GM19351 (cell line): ENCODE results near the gene IFITM1.
"Not testable (repeated sequence)": the region's sequence is repeated elsewhere in the genome, so short reads cannot be mapped to it uniquely, and the experiment has no call there.

Source experiments
- ATAC-seq: cut with Tn5 transposase; IDR thresholded peaks from one replicate; pipeline ENCODE4 v1.9.1; 2021; ENCODE audit warnings: mild to moderate bottlenecking, moderate library complexity; ENCODE audit not compliant: unreplicated experiment

The IFITM1 gene

DNA sequence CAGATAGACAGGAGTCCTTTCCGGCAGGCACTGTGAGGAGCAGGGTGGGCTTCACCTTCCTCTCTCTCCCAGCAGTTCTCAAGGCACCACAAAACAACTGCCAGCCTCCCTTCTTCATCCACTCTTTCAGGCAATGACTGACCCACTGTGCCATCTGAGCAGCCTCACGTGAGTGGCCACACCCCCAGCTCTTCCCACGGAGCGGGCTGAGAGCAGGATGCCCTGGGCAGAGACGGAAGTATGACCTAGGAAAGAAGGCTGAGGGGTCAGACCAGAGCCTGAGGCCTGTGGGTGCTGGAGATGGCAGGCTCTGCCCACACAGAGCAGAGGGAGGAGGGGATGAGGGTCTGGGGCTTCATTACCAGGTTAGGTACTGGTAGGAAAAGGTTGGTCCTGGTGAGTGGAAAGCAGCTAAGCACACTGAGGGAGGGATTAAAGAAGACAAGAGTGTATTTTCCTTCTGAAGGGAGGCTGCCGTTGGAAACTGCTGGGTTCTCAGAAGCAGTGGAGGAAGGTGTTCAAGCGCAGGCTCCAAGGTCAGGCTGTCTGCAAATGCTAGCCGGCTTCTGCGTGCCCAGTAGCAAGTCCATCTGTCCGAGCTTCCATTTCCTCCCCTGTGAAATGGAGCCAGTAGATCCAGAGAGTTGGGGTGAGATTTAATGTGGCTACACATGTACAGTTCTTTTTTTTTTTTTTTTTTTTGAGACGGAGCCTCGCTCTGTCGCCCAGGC lies 31.0 kb upstream of the IFITM1 start:
- no peak for ATAC-seq

DNA sequence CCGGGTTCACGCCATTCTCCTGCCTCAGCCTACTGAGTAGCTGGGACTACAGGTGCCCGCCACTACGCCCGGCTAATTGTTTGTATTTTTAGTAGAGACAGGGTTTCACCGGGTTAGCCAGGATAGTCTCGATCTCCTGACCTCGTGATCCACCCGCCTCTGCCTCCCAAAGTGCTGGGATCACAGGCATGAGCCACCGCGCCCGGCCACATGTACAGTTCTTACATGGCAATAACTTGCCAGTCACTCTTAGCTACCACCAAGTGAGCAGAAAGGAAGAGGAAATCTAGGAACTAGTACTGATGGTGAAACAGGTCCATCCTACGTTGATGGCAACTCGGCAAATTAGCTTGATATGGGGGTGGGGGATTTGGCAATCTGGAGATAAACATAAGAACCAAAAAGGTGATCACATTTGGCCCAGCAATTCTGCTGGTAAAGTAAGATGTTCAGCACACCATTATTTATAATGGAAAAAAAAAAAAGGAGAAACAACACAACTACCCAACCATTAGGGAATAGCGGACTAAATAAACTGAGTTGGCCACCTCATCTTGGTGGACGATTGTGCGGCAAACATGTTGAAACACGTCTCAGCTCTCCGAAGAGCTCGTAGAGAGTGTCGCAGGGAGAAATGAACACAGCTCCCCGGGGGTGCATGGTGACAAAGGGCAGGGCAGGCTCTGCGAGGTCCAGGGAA lies 30.3 kb upstream of the IFITM1 start:
- ATAC-seq, result no peak

DNA sequence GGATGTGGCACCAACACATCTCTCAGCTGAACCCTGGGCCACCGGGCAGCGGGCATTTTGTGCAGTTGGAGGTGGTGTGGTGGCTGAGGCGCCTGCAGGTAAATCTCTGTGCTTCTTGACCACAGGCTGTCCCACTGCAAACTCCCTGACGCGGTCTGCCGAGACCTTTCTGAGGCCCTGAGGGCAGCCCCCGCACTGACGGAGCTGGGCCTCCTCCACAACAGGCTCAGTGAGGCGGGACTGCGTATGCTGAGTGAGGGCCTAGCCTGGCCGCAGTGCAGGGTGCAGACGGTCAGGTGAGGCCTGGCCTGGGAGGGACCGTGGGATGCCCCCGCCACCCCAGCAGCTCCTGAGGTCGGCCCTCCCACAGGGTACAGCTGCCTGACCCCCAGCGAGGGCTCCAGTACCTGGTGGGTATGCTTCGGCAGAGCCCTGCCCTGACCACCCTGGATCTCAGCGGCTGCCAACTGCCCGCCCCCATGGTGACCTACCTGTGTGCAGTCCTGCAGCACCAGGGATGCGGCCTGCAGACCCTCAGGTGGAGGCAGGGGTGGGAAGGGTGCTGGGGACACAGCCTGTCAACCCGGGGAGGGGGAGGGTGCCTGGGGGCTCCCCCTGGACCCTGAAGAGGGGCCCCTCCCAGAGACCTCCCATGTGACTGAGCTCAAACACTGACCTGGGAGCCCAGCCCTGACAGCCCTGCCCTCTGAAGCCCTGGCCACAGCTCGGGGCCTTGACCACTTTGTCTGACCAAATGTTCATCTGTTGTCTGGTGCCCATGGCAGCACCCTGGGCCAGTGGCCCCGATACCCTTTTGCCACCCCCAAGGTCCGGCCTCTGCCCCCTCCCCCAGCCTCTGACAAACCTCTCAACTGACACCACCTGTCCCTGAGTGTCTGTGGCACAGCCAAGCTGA lies 29.5 kb upstream of the IFITM1 start:
- ATAC-seq, result no peak

DNA sequence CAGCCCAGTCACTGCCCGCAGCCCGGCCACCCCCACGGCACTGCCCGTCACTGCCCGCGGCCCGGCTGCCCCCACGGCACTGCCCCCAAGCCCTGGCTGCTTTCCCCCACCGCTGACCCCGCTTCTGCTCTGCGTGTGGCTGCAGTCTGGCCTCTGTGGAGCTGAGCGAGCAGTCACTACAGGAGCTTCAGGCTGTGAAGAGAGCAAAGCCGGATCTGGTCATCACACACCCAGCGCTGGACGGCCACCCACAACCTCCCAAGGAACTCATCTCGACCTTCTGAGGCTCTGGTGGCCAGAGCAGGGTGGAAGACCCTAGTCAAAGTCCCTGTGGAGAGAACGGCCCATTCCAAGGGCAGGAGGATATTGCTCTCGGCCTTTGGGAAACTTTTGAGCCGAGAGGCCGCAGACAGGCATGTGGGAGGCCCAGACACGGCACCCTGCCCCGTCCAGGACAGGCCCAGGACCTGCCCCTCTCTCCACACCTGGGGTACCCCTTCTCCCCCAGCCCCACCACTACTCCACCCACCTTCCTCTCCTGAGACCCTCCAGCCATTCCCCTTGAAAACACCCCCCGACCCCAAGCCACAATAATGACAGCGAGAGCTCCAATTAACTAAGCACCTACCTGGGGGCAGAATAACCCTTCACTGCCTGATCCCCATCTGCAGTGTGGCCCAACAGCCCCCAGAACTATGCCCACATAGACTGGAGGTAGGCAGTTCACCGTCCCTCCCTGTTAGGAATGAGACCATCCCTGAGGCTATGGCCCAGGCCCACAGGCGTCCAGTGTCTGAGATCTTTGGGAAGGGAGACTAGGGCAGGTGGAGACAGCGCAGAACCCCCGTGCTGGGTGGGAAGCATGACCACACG lies 28.6 kb upstream of the IFITM1 start:
- ATAC-seq, result no peak

DNA sequence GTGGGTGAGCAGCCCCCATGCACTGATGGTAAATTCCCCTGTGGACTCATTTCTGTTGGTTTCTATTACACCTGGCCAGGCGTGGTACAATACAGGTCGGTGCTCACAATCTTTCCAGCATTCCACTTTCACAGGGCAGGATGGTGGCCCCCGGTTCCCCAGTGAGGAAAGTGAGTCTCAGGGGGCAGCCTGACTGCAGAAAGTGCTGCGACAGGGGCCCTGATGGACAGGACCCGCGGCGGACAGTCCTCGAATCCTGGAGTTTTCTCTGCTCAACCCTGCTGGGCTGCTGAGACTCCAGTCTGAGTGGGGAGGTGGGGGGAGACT lies 28.0 kb upstream of the IFITM1 start:
- no peak for ATAC-seq

DNA sequence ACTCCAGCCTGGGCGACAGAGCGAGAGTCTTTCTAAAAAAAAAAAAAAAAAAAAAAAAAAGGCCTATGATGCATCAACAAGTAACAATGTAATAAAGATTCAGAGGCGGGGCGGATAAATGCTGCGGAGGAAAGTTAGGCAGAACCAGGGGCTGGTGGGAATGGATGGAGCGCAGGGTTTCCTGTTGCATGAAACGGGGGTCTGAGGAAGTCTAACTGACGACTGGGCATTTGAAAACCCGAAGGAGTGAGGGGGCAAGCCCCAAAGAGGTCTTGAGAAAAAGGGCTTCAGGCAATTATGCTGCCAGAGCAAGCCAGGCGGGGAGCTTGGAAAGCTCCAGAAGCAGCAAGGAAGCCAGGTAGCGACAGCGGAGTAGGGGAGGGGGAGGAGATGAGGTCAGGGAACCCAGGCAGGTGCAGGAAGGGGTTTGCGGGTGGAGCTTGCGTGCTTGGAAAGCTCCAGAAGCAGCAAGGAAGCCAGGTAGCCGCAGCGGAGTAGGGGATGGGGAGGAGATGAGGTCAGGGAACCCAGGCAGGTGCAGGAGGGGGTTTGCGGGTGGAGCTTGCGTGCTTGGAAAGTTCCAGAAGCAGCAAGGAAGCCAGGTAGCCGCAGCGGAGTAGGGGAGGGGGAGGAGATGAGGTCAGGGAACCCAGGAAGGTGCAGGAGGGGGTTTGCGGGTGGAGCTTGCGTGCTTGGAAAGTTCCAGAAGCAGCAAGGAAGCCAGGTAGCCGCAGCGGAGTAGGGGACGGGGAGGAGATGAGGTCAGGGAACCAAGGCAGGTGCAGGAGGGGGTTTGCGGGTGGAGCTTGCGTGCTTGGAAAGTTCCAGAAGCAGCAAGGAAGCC lies 26.6 kb upstream of the IFITM1 start:
- not testable (repeated sequence) for ATAC-seq

DNA sequence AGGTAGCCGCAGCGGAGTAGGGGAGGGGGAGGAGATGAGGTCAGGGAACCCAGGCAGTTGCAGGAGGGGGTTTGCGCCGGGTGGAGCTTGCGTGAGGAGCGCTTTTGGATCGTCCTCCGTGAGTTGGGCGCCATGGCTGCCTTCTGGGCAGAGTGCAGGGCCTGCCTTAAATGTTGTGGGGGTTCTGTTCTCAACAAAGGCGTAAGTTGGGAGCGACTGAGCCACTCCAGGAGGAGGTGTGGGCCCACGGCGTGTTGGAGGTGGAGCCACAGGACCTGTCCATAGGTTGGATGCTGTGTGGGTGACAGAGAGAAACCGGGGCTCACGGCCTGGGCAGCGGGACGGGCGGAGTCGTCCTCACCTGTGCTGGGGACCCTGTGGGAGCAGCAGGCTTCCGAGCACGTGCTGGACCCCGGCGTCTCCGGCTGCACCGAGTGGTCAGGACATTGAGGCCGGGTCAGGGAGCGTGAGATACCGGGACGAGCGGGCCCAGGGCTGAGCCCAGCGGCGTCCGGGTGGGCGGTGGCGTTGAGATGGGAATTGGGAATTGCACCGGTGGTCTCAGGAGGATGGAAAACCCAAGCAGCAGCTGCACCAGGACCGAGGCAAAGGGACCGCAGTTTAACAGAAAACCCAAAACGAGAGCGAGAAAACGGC lies 25.9 kb upstream of the IFITM1 start:
- ATAC-seq, result no peak

DNA sequence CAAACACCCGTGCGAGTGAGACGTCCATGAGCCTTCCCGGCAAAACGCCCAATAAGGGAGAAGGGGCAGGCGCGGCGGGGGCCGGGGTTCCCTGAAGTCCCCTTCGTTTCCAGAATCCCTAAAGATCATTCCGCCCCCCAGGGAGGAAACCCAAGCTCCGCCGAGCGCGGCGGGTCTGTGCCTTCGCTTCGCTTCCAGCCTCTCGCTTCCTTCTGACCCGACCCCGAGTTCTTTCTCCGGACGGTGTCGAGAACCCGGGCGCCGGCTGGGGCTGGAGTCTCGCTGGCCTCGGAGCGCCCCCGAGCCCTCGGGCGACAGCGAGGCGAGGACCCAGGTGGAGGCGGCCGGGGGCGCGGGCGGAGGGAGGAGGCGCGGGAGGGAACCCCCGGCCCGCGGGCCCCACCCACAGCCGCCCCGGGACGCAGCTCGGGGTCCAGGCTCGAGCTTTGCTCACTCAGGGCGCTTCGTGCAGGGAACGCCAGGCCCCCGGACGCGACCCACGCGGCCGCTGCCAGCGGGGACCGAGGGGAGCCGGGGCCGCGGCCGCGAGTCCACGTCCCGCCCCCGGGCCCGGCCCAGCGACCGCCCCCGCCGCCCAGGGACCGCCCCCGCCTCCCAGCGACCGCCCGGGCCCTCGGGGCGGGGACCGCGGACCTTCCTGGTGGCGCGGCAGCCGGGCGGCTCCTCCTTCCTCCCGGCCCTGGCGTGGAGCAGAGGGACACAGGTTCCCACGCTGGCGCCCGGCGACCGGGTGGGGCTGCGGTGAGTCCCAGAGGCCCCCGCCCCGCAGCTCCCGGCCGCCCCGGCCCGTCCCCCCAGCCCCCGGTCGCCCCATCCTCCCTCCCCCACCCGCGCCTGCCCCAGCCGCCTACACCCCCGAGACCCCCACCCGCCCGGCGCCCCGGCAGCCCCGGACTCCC lies 25.1 kb upstream of the IFITM1 start, which contains the start of gene PGGHG:
PGGHG (plus strand) TSS at position 649 of the 920 bp plus-strand sequence. CDS start 691 bp downstream, outside the sequence.
- no peak for ATAC-seq

DNA sequence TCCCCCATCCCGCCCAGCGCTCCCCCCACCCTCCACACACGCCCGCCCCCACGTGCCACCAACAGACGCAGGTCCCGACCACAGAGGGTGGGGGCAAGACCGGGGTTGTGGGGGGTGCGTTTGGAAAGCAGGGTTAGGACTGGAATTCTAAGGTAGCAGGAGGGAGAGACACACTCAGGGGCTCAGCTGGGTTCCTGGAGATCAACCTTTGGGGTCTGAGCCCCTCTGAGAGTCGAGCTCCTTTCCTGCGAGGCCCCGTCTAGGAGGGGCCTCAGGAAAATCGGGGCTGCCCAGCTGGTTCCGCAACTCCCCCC lies 24.5 kb upstream of the IFITM1 start:
- ATAC-seq, result no peak

DNA sequence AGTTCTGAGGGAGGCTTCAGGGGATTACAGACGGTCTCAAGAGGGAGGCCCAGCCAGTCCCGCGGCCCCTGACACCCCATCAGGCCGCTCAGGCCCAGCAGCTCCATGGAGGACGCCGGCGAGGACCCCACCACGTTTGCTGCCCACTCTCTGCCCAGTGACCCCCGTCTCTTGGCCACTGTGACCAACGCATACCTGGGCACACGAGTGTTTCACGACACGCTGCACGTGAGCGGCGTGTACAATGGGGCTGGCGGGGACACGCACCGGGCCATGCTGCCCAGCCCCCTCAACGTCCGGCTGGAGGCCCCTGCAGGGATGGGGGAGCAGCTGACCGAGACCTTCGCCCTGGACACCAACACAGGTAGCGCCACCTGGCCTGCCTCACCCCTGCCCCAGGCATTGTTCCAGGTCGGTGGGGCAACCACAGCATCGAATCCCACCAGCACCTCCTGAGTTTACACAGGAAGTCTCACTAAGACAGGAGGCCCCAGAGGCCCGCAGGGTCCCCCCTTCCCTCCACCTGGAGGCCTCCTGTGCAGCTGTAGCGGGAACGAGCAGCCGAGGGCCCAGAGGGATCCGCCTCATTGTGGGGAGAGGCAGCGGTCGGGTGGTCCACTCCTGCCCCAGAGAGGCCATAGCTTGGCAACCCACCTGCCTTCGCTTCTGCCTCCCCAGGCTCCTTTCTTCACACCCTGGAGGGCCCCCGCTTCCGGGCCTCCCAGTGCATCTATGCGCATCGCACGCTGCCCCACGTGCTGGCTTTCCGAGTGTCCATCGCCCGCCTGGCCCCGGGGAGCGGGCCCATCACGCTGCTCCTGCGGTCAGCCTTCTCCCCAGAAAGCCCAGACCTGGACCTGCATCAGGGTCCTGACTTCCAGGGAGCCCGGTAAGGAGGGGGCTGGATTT lies 23.9 kb upstream of the IFITM1 start:
- no peak for ATAC-seq

DNA sequence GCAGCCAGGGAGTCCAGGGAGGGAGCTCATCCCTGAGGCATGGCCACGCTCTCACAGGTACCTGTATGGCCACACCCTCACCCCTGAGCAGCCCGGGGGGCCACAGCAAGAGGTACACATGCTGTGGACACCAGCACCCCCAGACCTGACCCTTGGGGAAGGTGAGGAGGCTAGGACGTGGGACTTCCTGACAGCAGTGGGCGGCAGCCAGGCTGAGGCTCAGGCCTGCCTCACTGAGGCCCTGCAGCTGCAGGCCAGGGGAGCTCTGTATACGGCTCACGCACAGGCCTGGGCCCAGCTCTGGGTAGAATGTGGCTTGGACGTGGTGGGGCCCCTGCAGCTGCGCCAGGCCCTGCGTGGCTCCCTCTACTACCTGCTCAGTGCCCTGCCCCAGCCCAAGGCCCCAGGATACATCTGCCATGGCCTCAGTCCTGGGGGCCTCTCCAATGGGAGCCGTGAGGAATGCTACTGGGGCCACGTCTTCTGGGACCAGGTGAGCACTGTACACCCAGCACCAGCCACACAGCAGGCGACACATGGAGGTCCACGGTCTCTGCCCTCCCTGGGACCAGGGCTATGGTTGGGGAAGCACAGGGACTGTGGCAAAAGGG lies 23.1 kb upstream of the IFITM1 start:
- no peak for ATAC-seq

DNA sequence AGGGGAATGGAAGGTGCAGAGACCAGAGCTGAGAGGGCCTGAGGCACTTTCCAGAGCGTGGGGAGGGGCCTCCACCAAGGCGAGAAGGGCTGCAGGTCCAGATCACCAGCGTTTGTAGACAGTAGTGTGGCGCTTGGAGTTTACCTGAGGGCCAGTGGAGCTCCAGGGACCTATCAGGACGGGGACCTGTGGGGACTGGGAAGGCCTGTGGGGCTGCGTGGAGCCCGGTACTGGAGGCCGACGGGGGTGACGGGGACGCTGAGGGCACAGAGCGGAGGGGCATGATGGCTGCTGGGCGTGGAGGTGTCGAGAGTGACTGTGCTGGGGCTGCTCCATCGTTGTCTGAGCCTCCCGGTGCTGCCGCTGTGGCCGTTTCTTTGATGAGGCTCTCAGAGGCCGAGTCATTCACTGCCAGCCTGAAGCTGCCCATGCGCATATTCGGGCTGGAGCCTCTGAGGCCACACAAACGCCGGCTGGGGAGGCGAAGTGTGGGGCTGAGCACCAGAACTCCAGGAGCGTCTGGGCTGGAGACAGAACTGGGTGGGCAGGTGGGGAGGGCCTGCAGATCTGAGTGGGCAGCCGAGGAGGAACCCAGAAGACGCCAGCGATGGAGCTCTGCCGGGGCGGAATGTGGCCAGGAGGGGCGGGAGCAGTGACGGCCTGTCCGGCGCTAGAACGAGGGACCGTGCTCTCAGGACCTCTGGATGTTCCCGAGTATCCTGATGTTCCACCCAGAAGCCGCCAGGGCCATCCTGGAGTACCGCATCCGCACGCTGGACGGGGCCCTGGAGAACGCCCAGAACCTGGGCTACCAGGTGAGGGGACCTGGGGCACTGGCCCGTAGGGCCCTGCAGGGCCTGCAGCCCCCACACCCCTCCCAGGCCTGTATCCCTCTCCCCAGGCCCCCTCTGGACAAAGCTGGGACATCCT lies 22.3 kb upstream of the IFITM1 start:
- ATAC-seq, result no peak

DNA sequence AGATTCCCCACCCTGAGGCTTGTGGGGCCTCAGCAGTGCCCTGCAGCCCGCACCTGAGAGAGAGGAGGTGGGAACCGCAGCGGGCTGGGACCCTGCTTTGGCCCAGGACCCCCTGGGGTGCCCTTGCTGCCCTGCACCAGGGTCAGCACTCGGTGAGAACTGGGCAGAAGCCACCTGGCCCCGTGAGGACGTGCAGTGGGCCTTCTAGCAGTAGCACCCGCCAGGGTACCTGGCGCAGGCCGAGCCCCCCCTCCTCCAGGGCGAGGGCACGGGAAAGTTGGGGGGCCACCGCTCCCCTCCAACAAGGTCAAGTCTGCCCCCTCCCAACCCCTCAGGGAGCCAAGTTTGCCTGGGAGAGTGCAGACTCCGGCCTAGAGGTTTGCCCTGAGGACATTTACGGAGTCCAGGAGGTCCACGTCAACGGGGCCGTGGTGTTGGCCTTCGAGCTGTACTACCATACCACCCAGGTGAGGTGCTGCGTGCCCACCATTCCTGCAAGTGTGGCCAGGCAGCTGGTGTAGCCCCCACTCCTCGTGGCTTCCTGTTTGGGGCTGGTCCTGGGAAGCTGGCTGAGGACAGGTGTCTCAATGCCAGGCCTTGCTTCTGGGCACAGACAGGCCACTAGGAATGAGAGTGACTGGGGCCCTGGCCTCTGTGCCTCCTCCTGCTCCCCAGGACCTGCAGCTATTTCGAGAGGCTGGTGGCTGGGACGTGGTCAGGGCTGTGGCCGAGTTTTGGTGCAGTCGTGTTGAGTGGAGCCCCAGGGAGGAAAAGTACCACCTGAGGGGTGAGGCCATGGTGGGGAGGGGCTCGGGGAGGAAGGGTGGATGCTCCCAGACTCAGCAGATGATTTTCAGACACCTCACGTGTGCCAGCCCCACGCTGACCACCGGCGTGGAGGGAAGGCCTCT lies 21.4 kb upstream of the IFITM1 start:
- no peak for ATAC-seq

DNA sequence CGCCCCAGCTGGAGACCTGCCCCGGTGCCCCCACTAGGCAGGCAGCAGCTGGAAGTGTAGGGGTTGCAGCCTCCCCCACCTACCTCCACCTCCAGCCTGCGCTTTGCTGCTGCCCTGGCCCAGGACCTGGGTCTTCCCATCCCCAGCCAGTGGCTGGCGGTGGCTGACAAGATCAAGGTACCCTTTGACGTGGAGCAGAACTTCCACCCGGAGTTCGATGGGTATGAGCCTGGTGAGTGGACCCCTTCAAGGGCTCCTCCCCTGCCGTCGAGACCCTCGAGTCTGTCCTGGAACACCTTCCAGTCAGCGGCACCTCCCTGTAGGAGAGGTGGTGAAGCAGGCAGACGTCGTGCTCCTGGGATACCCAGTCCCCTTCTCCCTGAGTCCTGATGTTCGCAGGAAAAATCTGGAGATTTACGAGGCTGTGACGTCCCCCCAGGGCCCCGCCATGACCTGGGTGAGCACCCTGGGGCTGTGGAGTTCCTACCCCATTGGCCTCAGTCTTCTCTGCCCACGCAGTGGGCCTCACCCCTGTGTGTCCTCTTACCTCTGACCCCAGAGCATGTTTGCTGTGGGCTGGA lies 20.5 kb upstream of the IFITM1 start:
- ATAC-seq, result no peak
